Measurements from ENCODE around the gene CASP5.

- no peak for TF ChIP-seq CTCF (IDR thresholded peaks at IDR 0.05)
- TF ChIP-seq POLR2A (IDR thresholded peaks at IDR 0.05): no peak
- no peak for TF ChIP-seq POLR2AphosphoS5 (IDR thresholded peaks at IDR 0.05)
Measured at GRCh38 chr11:105004021-105004420, 18.9 kb downstream of the CASP5 start.
